GM06990 (cell line): Measurements from ENCODE around the gene NEDD4.
"Not testable (repeated sequence)": the region's sequence is repeated elsewhere in the genome, so short reads cannot be mapped to it uniquely, and the experiment has no call there.

Source experiments
- DNase-seq: peaks from one replicate; pipeline ENCODE4 v3.0.0-alpha.2; 2011; ENCODE audit not compliant: insufficient read length; ENCODE audit errors: extremely low read depth
- H3K27me3 ChIP-seq: replicated peaks from 2 replicates; pipeline ENCODE4 v1.6.0; 2011; ENCODE audit warnings: low read length; ENCODE audit not compliant: control insufficient read depth, insufficient read depth
- H3K36me3 ChIP-seq: 2 replicates; pipeline ENCODE4 v1.5.1; 2011; ENCODE audit warnings: low read length; ENCODE audit not compliant: control insufficient read depth, insufficient read depth
- H3K4me3 ChIP-seq: replicated peaks from 2 replicates; pipeline ENCODE4 v1.5.1; 2011; ENCODE audit warnings: low read depth, mild to moderate bottlenecking, control low read depth, low read length
- CTCF ChIP-seq: IDR thresholded peaks from 2 replicates; pipeline ENCODE4 v1.5.1; 2011; ENCODE audit warnings: low read length, control low read depth, mild to moderate bottlenecking, inconsistent platforms; ENCODE audit not compliant: insufficient read depth, poor library complexity, severe bottlenecking

NEDD4 gene

DNA sequence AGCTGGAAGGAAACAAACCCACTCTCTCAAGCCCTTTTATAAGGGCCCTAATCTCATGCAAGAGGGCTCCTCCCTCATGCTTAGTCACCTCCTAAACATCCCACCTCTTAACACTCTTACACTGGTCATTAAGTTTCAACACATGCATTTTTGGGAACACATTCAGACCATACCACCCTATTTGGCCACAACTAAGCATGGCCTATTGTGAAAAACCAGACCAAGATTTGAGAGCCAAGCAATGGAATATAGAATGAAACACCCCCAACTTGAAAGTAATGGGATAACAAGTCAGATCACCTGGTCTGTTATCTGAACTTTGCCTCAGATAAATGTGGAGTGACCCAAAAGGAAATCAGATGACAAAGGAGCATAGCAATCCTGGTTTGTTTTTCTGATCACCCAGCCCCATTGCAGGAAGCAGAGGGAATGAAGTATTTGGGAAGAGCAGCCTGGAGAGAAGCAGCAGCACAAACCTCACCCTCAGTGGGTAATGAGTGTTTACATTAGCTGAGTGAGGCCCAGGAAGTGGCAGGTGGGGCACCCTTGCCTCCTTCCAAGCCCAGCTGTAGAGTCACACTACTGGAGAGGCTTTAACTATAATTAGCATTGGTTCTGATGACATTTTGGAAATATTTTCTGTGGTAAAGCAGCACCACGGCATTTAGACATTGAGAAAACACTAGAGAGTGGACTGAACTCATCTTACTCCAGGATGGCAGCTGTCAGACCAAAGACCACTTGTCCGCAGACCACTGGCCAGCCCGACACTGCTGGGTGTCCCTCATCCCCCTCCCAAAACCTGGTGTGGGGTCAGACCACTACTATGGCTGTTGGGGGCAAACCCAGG lies 201.6 kb downstream of the NEDD4 start:
- H3K36me3 ChIP-seq: no peaks in the 10 kb centered on the region
- H3K4me3 ChIP-seq: no peak overlapping the region
- no peak for DNase-seq
- TF ChIP-seq CTCF: no peak
- no peaks in the 10 kb centered on the region for H3K27me3 ChIP-seq

- DNase-seq: no peak
- no peak overlapping the region for H3K4me3 ChIP-seq
- TF ChIP-seq CTCF: peak; percentile 76
- H3K36me3 ChIP-seq: no peaks in the 10 kb centered on the region
- H3K27me3 ChIP-seq: no peaks in the 10 kb centered on the region
Observed at GRCh38 chr15:55789066-55789660, 204.2 kb downstream of the NEDD4 start.

- H3K36me3 ChIP-seq: no peaks in the 10 kb centered on the region
- TF ChIP-seq CTCF: no peak
- H3K4me3 ChIP-seq: no peak overlapping the region
- no peak for DNase-seq
- no peaks in the 10 kb centered on the region for H3K27me3 ChIP-seq
Observed at GRCh38 chr15:55786341-55786740, 207.1 kb downstream of the NEDD4 start.

DNA sequence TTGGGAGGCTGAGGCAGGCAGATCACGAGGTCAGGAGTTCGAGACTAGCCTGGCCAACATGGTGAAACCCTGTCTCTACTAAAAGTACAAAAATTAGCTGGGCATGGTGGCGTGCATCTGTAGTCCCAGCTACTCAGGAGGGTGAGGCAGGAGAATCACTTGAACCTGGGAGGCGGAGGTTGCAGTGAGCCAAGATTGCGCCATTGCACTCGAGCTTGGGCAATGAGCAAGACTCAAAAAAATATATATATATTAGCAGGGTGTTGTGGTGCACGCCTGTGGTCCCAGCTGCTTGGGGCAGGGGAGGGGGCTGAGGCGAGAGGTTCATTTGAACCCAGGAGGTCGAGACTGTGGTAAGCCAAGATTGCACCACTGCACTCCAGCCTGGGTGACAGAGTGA lies 207.8 kb downstream of the NEDD4 start:
- not testable (repeated sequence) for H3K4me3 ChIP-seq, H3K27me3 ChIP-seq, H3K36me3 ChIP-seq, DNase-seq

DNA sequence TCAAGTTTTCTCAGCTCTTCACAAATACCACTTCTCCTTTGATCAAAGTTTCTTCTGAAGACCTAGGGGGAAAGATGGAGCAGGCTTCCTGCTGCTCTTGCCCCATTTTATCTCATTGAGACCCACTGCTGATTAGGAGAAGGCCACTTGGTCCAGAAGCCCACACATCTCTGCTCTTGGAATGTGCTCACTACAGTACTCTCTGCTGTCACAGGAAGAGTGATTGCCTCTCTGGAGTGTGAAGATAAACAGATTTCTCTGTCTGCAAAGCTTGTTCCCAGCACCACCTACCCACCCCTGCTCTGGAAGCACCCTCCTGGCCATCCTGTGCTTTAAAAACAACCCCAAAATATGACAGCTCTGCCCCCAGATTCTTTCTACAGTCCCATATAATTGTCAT lies 209.1 kb downstream of the NEDD4 start:
- no peak for DNase-seq
- no peaks in the 10 kb centered on the region for H3K36me3 ChIP-seq
- no peak overlapping the region for H3K4me3 ChIP-seq
- H3K27me3 ChIP-seq: no peaks in the 10 kb centered on the region
- no peak for TF ChIP-seq CTCF

DNA sequence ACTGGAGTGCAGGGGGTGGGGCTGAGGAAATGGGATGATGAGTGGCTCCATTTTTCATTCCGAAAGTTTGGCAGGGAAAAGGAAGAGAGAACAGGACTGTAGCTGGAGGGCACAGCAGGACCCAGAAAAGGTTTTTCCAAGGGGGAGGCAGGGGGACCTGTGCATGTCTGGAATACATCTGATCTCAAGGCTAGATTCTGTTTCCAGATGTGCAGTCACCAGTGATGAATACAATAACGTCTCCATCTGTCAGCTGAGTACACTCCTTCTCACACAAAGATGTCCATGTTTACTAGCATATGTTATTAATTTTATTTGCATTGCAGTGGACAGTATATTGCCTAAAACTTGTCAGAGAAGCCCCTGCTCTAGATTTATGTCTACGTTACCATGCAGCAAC lies 210.5 kb downstream of the NEDD4 start:
- no peak for DNase-seq
- Histone ChIP-seq H3K36me3 (no peaks in the 10 kb centered on the region), H3K4me3 (no peak overlapping the region), H3K27me3 (no peaks in the 10 kb centered on the region)
- no peak for TF ChIP-seq CTCF
